Panc1 (cell line): Measurements from ENCODE around the gene CXorf58. TPM values are rescaled to one million over a fixed set of nuclear protein-coding genes. Genes with fewer than 3 reads are reported as not detected.

Source experiments
- ATAC-seq: fragments of 200-7000 bp; cut with Tn5 transposase; 2 replicates; pipeline ENCODE4 v1.9.1; 2020; ENCODE audit warnings: mild to moderate bottlenecking, moderate library complexity
- BruUV-seq: library from RNA; stranded (reverse); fragments of 400-500 nt; replicated peaks from 2 replicates; lab custom pipeline; 2021; lab: Mats Ljungman, UMichigan
- CTCF ChIA-PET: fragments of 300-600 bp; sonication (Branson Sonifier 250); formaldehyde crosslinking; loops from one replicate; lab custom pipeline; 2022; ENCODE audit warnings: antibody characterized with exemption; lab: Charles Lee
- POLR2A ChIA-PET: fragments of 300-600 bp; sonication (Branson Sonifier 250); formaldehyde crosslinking; loops from one replicate; lab custom pipeline; 2022; ENCODE audit warnings: antibody characterized with exemption; lab: Charles Lee
- DNase-seq: peaks from one replicate; pipeline ENCODE4 v3.0.0-alpha.2; 2010; ENCODE audit warnings: low read depth, low spot score
- H3K27ac ChIP-seq: 2 replicates; pipeline ENCODE4 v1.5.1; 2011; ENCODE audit warnings: mild to moderate bottlenecking, low read length, inconsistent platforms
- H3K27me3 ChIP-seq: fragments of 200-500 bp; sonication (Bioruptor generic); 2 replicates; pipeline ENCODE4 v1.6.0; 2014; ENCODE audit warnings: low read length, inconsistent platforms; ENCODE audit not compliant: control insufficient read depth, insufficient read depth
- H3K36me3 ChIP-seq: fragments of 200-500 bp; sonication (Bioruptor generic); 2 replicates; pipeline ENCODE4 v1.5.1; 2014; ENCODE audit warnings: inconsistent platforms, mild to moderate bottlenecking, low read length, moderate library complexity; ENCODE audit not compliant: control insufficient read depth, insufficient read depth
- H3K4me1 ChIP-seq: 2 replicates; pipeline ENCODE4 v1.5.1; 2011; ENCODE audit warnings: inconsistent platforms, mild to moderate bottlenecking, low read length, moderate library complexity; ENCODE audit not compliant: control insufficient read depth, insufficient read depth
- H3K4me3 ChIP-seq, 2 experiments: 2 replicates each; pipeline ENCODE4 v1.5.1; 2011 to 2012; ENCODE audit warnings: low read depth in 2 of 2, low read length in 2 of 2, mild to moderate bottlenecking in 2 of 2, inconsistent platforms in 1 of 2, moderate library complexity in 1 of 2
- H3K9me3 ChIP-seq: fragments of 200-500 bp; sonication (Bioruptor generic); 2 replicates; pipeline ENCODE4 v1.5.1; 2014; ENCODE audit warnings: low read depth, mild to moderate bottlenecking, inconsistent platforms, low read length, moderate library complexity; ENCODE audit not compliant: control insufficient read depth, insufficient read depth
- POLR2AphosphoS5 ChIP-seq: IDR thresholded peaks from 2 replicates; pipeline ENCODE4 v1.6.1; 2012; ENCODE audit warnings: mild to moderate bottlenecking, low read depth, low read length, moderate library complexity
- SIN3A ChIP-seq: IDR thresholded peaks from 2 replicates; pipeline ENCODE4 v1.6.1; 2012; ENCODE audit warnings: low read depth, mild to moderate bottlenecking, low read length, moderate library complexity, borderline replicate concordance; ENCODE audit not compliant: insufficient read depth
- TCF7L2 ChIP-seq: IDR thresholded peaks from 2 replicates; pipeline ENCODE4 v1.6.1; 2011; ENCODE audit warnings: mild to moderate bottlenecking, low read depth, low read length, inconsistent platforms
- in situ Hi-C: cut with HindIII; loops from 2 replicates; pipeline ENCODE4 v1.10.0; 2016; ENCODE audit warnings: low sequenced_read_pairs, low pct_unique_long_range_greater_than_20kb
- intact Hi-C: fragments of 100-400 bp; cut with micrococcal nuclease; formaldehyde crosslinking; loops from one replicate; pipeline ENCODE4 v1.10.0; 2022; ENCODE audit not compliant: unreplicated experiment
- total RNA-seq: library from RNA; stranded (reverse); gene quantifications from one replicate; pipeline ENCODE4 v1.2.1, GENCODE V29; 2021; ENCODE audit not compliant: unreplicated experiment
- TF ChIP-seq, protein P1 (sequence below): fragments of 450-650 bp; IDR thresholded peaks from 2 replicates; pipeline ENCODE4 v1.5.1; 2017; ENCODE audit warnings: mild to moderate bottlenecking
- TF ChIP-seq, protein P2 (sequence below), 2 experiments: IDR thresholded peaks; 2 replicates each; pipeline ENCODE4 v1.6.1; 2011 to 2012; ENCODE audit warnings: low read depth in 2 of 2, control low read depth in 1 of 2, low read length in 1 of 2, mild to moderate bottlenecking in 1 of 2, moderate library complexity in 1 of 2; ENCODE audit not compliant: insufficient read depth in 1 of 2

CXorf58 gene
- total RNA-seq, 1 experiment from 2014 or later: 0.41 TPM

DNA sequence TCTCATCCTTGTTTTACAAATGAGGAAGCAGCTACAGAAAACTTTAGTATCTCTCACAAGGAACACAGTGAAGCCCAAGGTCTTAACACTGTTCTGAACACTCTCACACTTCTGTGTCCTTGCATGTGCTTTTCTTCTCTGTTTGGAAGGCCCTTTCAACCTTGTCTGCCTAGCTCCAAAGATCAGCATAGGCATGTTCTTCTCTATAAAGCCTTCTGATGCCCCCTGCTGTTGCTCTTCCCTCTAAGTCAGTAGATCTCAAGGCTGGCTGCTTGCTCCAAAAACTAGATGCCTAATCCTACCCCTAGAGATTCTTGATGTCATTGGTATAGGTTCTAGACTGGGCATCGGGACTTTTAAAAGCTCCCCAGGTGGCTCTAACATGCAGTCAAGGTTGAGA, 6.0 kb upstream of the CXorf58 start:
- BruUV-seq: no TSS peak
- Histone ChIP-seq H3K27me3 (no peaks in the 10 kb centered on the region), H3K4me3 (no peak overlapping the region), H3K9me3 (no peaks in the 10 kb centered on the region), H3K36me3 (no peaks in the 10 kb centered on the region; the same call in 1 of the 2 replicates), H3K27ac (peak overlapping the region; percentile 89), H3K4me1 (peaks cover 21% of the 10 kb centered on the region)
- intact Hi-C loops (loop anchor here (2.0 to 10.0 kb wide), 3 partner anchors 117 to 207 kb away; no protein-coding TSS in a partner anchor), in situ Hi-C loops (no loop called here)
- peak; percentile 86 for ATAC-seq
- ChIA-PET POLR2A (interaction anchor here (0.7 to 1.5 kb wide), 2 partner anchors 119 to 159 kb away, joined by 3 to 15 read pairs; partner anchors contain the start of genes ACOT9 and SAT1), CTCF (interaction anchor here (0.7 to 1.3 kb wide), 9 partner anchors 12 to 208 kb away, joined by 3 to 6 read pairs (median 4); partner anchors contain the start of gene ACOT9)
- TF ChIP-seq, protein P1, sequence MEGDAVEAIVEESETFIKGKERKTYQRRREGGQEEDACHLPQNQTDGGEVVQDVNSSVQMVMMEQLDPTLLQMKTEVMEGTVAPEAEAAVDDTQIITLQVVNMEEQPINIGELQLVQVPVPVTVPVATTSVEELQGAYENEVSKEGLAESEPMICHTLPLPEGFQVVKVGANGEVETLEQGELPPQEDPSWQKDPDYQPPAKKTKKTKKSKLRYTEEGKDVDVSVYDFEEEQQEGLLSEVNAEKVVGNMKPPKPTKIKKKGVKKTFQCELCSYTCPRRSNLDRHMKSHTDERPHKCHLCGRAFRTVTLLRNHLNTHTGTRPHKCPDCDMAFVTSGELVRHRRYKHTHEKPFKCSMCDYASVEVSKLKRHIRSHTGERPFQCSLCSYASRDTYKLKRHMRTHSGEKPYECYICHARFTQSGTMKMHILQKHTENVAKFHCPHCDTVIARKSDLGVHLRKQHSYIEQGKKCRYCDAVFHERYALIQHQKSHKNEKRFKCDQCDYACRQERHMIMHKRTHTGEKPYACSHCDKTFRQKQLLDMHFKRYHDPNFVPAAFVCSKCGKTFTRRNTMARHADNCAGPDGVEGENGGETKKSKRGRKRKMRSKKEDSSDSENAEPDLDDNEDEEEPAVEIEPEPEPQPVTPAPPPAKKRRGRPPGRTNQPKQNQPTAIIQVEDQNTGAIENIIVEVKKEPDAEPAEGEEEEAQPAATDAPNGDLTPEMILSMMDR: peak; percentile 69
- TF ChIP-seq, protein P2, sequence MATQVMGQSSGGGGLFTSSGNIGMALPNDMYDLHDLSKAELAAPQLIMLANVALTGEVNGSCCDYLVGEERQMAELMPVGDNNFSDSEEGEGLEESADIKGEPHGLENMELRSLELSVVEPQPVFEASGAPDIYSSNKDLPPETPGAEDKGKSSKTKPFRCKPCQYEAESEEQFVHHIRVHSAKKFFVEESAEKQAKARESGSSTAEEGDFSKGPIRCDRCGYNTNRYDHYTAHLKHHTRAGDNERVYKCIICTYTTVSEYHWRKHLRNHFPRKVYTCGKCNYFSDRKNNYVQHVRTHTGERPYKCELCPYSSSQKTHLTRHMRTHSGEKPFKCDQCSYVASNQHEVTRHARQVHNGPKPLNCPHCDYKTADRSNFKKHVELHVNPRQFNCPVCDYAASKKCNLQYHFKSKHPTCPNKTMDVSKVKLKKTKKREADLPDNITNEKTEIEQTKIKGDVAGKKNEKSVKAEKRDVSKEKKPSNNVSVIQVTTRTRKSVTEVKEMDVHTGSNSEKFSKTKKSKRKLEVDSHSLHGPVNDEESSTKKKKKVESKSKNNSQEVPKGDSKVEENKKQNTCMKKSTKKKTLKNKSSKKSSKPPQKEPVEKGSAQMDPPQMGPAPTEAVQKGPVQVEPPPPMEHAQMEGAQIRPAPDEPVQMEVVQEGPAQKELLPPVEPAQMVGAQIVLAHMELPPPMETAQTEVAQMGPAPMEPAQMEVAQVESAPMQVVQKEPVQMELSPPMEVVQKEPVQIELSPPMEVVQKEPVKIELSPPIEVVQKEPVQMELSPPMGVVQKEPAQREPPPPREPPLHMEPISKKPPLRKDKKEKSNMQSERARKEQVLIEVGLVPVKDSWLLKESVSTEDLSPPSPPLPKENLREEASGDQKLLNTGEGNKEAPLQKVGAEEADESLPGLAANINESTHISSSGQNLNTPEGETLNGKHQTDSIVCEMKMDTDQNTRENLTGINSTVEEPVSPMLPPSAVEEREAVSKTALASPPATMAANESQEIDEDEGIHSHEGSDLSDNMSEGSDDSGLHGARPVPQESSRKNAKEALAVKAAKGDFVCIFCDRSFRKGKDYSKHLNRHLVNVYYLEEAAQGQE (IDR thresholded peaks at IDR 0.05; ENCODE audit: insufficient read depth in 1 of 2, low read depth in 2 of 2, low read length in 1 of 2): no peak
- DNase-seq: no peak

DNA sequence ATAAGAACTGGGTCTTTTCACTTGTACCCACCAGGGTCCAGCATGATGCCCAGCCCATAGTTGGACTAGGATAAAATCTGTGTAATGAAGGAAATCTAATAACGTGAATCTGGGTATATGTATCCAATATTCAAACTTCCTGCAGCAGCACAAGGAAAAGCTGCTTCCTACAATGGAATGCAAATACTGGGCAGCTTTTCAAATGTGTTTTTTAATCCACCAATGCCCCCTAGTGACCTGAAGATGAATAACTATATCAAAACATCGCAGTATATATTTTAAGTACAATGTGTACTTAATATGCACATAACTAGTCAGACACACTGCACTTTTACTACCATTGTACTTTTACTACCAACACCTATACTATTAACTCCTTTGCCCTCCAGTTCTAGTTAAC, 5.4 kb upstream of the CXorf58 start:
- H3K27ac ChIP-seq: peak overlapping the region; percentile 89
- TF ChIP-seq TCF7L2: no peak
- TF ChIP-seq, protein P2 (IDR thresholded peaks at IDR 0.05; ENCODE audit: insufficient read depth in 1 of 2, low read depth in 2 of 2, low read length in 1 of 2): no peak
- TF ChIP-seq POLR2AphosphoS5: no peak
- TF ChIP-seq, protein P1: peak; percentile 30; the same call in 1 of the 2 replicates
- no peak for TF ChIP-seq SIN3A
- H3K4me1 ChIP-seq: peaks cover 21% of the 10 kb centered on the region
- H3K4me3 ChIP-seq: no peak overlapping the region
- ChIA-PET CTCF (interaction anchor here (0.6 to 1.2 kb wide), 3 partner anchors 18 to 226 kb away, joined by 3 to 6 read pairs (median 4); no protein-coding TSS in a partner anchor), POLR2A (interaction anchor here (0.7 to 1.5 kb wide), 2 partner anchors 119 to 159 kb away, joined by 3 to 15 read pairs; partner anchors contain the start of genes ACOT9 and SAT1)
- in situ Hi-C loops (no loop called here), intact Hi-C loops (loop anchor here (2.0 to 10.0 kb wide), 2 partner anchors 148 to 208 kb away; no protein-coding TSS in a partner anchor)
- no peaks in the 10 kb centered on the region for H3K27me3 ChIP-seq
- ATAC-seq (no peak), DNase-seq (no peak)
- BruUV-seq: no TSS peak
- no peaks in the 10 kb centered on the region for H3K9me3 ChIP-seq
- H3K36me3 ChIP-seq: no peaks in the 10 kb centered on the region; the same call in 1 of the 2 replicates
